Osteocyte (in vitro differentiated cells): ENCODE results near the gene IL23R. TPM values are rescaled to one million over a fixed set of nuclear protein-coding genes. Genes with fewer than 3 reads are reported as not detected.
"Not testable (repeated sequence)": the region's sequence is repeated elsewhere in the genome, so short reads cannot be mapped to it uniquely, and the experiment has no call there.

Experiments
- DNase-seq: peaks from one replicate; pipeline ENCODE4 v3.0.0; 2021; ENCODE audit warnings: mixed read lengths; ENCODE audit not compliant: unreplicated experiment; ENCODE audit errors: extremely low spot score
- H3K27ac Mint-ChIP-seq: one replicate; pipeline ENCODE4 v1.8.0; 2021; ENCODE audit warnings: mild to moderate bottlenecking, mixed read lengths; ENCODE audit not compliant: unreplicated experiment
- H3K27me3 Mint-ChIP-seq: one replicate; pipeline ENCODE4 v1.8.0; 2021; ENCODE audit warnings: mixed read lengths; ENCODE audit not compliant: unreplicated experiment
- H3K36me3 Mint-ChIP-seq: one replicate; pipeline ENCODE4 v1.8.0; 2021; ENCODE audit warnings: mixed read lengths; ENCODE audit not compliant: unreplicated experiment
- H3K4me1 Mint-ChIP-seq: one replicate; pipeline ENCODE4 v1.8.0; 2021; ENCODE audit warnings: mixed read lengths; ENCODE audit not compliant: unreplicated experiment
- H3K4me3 Mint-ChIP-seq: one replicate; pipeline ENCODE4 v1.8.0; 2021; ENCODE audit warnings: mild to moderate bottlenecking, moderate library complexity, mixed read lengths; ENCODE audit not compliant: unreplicated experiment
- H3K9me3 Mint-ChIP-seq: one replicate; pipeline ENCODE4 v1.8.0; 2021; ENCODE audit warnings: mixed read lengths; ENCODE audit not compliant: unreplicated experiment
- total RNA-seq: library from RNA; stranded (reverse); gene quantifications from 2 replicates; pipeline ENCODE4 v1.2.1, GENCODE V29; 2021
- TF ChIP-seq, protein P1 (sequence below): fragments of 200-600 bp; sonication (generic); IDR thresholded peaks from 2 replicates; pipeline ENCODE4 v1.5.0; 2021; ENCODE audit warnings: antibody characterized with exemption, mild to moderate bottlenecking, moderate library complexity

Gene IL23R
- total RNA-seq, 1 donor from 2014 or later, result not detected

- H3K27ac Mint-ChIP-seq, result no peak overlapping the region
- H3K4me1 Mint-ChIP-seq, result peaks cover 3% of the 10 kb centered on the region
- H3K4me3 Mint-ChIP-seq, result no peak overlapping the region
- H3K36me3 Mint-ChIP-seq, result no peaks in the 10 kb centered on the region
- TF ChIP-seq, protein P1, sequence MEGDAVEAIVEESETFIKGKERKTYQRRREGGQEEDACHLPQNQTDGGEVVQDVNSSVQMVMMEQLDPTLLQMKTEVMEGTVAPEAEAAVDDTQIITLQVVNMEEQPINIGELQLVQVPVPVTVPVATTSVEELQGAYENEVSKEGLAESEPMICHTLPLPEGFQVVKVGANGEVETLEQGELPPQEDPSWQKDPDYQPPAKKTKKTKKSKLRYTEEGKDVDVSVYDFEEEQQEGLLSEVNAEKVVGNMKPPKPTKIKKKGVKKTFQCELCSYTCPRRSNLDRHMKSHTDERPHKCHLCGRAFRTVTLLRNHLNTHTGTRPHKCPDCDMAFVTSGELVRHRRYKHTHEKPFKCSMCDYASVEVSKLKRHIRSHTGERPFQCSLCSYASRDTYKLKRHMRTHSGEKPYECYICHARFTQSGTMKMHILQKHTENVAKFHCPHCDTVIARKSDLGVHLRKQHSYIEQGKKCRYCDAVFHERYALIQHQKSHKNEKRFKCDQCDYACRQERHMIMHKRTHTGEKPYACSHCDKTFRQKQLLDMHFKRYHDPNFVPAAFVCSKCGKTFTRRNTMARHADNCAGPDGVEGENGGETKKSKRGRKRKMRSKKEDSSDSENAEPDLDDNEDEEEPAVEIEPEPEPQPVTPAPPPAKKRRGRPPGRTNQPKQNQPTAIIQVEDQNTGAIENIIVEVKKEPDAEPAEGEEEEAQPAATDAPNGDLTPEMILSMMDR, result no peak
- peaks cover 2% of the 10 kb centered on the region for H3K27me3 Mint-ChIP-seq
- no peak for DNase-seq
- H3K9me3 Mint-ChIP-seq, result no peaks in the 10 kb centered on the region
Measured at GRCh38 chr1:67135354-67135753, 30.9 kb upstream of the IL23R start.

DNA sequence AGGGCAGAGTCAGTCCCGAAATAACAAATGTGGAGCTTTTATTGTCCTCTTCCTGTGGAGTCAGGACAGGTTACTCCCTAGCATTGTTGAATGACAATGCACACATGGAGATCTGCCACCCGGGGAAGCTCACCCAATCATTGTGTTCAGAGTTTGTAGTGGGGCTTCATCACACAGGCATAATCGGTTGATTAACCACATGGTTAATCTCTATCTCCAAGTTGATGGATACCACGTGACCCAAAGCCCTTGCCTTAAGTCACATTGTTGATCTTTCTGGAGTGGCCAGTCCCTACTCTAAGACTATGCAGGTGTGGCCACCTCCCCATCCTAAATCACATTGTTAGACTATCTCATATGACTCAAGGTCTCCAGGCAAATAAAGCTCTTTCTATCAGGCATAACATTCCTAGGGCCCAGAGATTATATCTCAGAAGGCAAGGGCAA lies 28.9 kb upstream of the IL23R start:
- Mint-ChIP-seq H3K4me3 (no peak overlapping the region), H3K27ac (no peak overlapping the region), H3K9me3 (no peaks in the 10 kb centered on the region), H3K36me3 (no peaks in the 10 kb centered on the region), H3K4me1 (peaks cover 3% of the 10 kb centered on the region), H3K27me3 (peaks cover 8% of the 10 kb centered on the region)
- DNase-seq, result no peak
- TF ChIP-seq, protein P1, result no peak

DNA sequence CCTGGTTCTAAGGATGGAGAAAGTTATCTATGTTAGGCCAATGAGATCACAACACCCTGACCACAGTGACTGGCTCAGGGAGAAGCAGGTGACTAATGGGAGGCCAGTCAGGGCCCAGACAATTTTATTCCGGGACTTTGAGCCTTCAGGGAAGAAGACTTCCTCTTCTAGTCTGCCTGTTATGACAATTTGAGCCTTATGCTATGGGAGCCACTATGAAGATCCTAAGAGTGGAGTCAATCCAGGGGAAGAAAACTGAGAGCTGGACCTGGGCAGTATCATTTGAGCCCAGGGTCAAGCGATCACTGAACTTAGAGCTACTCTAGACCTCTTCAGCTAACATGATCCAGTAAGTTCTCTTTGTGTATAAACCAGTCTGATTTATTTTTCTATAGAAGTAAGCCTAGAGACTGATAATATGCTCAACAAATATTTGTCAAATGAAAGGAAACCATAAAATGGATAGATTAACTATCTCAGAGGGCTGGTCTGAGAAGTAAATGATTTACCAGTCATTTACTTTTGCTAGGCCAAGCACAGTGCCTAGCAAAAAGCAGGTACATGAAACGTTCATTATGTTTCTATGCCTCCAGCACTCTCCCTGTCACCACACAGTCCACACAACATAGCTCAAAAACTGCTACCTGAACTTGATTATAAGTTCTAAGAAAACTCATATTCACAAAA lies 27.3 kb upstream of the IL23R start:
- no peaks in the 10 kb centered on the region for H3K9me3 Mint-ChIP-seq
- H3K27ac Mint-ChIP-seq, result no peak overlapping the region
- H3K4me1 Mint-ChIP-seq, result peaks cover 3% of the 10 kb centered on the region
- H3K36me3 Mint-ChIP-seq, result no peaks in the 10 kb centered on the region
- H3K4me3 Mint-ChIP-seq, result no peak overlapping the region
- H3K27me3 Mint-ChIP-seq, result peaks cover 14% of the 10 kb centered on the region
- DNase-seq, result no peak
- TF ChIP-seq, protein P1, result no peak

GRCh38 chr1:67140460-67140859 lies 25.8 kb upstream of the IL23R start:
- Mint-ChIP-seq H3K9me3 (no peaks in the 10 kb centered on the region), H3K4me1 (no peaks in the 10 kb centered on the region), H3K4me3 (no peak overlapping the region), H3K27ac (no peak overlapping the region), H3K36me3 (no peaks in the 10 kb centered on the region), H3K27me3 (peaks cover 13% of the 10 kb centered on the region)
- no peak for DNase-seq
- TF ChIP-seq, protein P1, result no peak

- not testable (repeated sequence) for H3K9me3 Mint-ChIP-seq, H3K4me1 Mint-ChIP-seq, DNase-seq, H3K4me3 Mint-ChIP-seq, H3K27ac Mint-ChIP-seq, H3K36me3 Mint-ChIP-seq
- peaks cover 11% of the 10 kb centered on the region for H3K27me3 Mint-ChIP-seq
Measured at GRCh38 chr1:67141832-67142231, 24.4 kb upstream of the IL23R start.
